Thoracic aorta (tissue), 2 donors: ENCODE results near the gene ACOT9. TPM values are rescaled to one million over a fixed set of nuclear protein-coding genes. Genes with fewer than 3 reads are reported as not detected.
A peak's percentile ranks its signal among the peaks of the same experiment; 100 is the strongest.

ENCODE experiments used
- ATAC-seq: fragments of 150-250 bp; one replicate; pipeline ENCODE4 v1.8.0; 2017; ENCODE audit warnings: low read depth; ENCODE audit not compliant: insufficient number of reproducible peaks, low FRiP score
- DNase-seq: peaks from one replicate; pipeline ENCODE4 v3.0.0-alpha.2; 2020; ENCODE audit warnings: low spot score
- H3K27ac ChIP-seq, 2 donors: fragments of 200-600 bp; sonication (generic); 1 replicate in 1 of 2; 2 replicates in 1 of 2; pipeline ENCODE4 v1.5.1; 2016; ENCODE audit warnings: mild to moderate bottlenecking in 2 of 2, moderate library complexity in 2 of 2
- H3K27me3 ChIP-seq: fragments of 200-600 bp; sonication (generic); replicated peaks from 2 replicates; pipeline ENCODE4 v1.6.0; 2016; ENCODE audit warnings: mild to moderate bottlenecking; ENCODE audit not compliant: insufficient read depth
- H3K36me3 ChIP-seq: fragments of 200-600 bp; sonication (generic); one replicate; pipeline ENCODE4 v1.5.1; 2016
- H3K4me1 ChIP-seq, 2 donors: fragments of 200-600 bp; sonication (generic); 1 replicate in 1 of 2; 2 replicates in 1 of 2; pipeline versions ENCODE4 v1.5.1 to v1.6.0; 2016; ENCODE audit warnings: low read depth in 2 of 2, mild to moderate bottlenecking in 1 of 2; ENCODE audit not compliant: control insufficient read depth in 1 of 2
- H3K4me3 ChIP-seq: fragments of 200-600 bp; sonication (generic); 2 replicates; pipeline ENCODE4 v1.5.1; 2016; ENCODE audit warnings: mild to moderate bottlenecking
- H3K9me3 ChIP-seq: fragments of 200-600 bp; sonication (generic); 2 replicates; pipeline ENCODE4 v1.5.1; 2016
- CTCF ChIP-seq: fragments of 200-600 bp; sonication (generic); IDR thresholded peaks from one replicate; pipeline ENCODE4 v1.5.1; 2019; ENCODE audit warnings: antibody characterized with exemption
- total RNA-seq, 2 donors: library from RNA; depleted of rRNA; stranded (reverse); fragments of >200 nt; gene quantifications; one replicate each; pipeline versions ENCODE4 v1.1.0 to v1.2.3, GENCODE V29; 2016

ACOT9 gene
- total RNA-seq, 2 donors from 2014 or later: 57.7 to 62.5 TPM

GRCh38 chrX:23720117-23720677, 22.9 kb downstream of the ACOT9 start:
- no peaks in the 10 kb centered on the region for H3K9me3 ChIP-seq
- no peak overlapping the region for H3K27ac ChIP-seq
- no peaks in the 10 kb centered on the region for H3K27me3 ChIP-seq
- no peaks in the 10 kb centered on the region for H3K4me1 ChIP-seq
- ATAC-seq (no peak), DNase-seq (no peak)
- peaks cover 3% of the 10 kb centered on the region for H3K36me3 ChIP-seq
- H3K4me3 ChIP-seq: no peak overlapping the region
- no peak for TF ChIP-seq CTCF

- H3K36me3 ChIP-seq: peaks cover 11% of the 10 kb centered on the region
Measured at GRCh38 chrX:23705235-23705634, 37.8 kb downstream of the ACOT9 start.

GRCh38 chrX:23704673-23705206, 38.3 kb downstream of the ACOT9 start:
- Histone ChIP-seq H3K4me3 (no peak overlapping the region), H3K27me3 (no peaks in the 10 kb centered on the region), H3K27ac (no peak overlapping the region), H3K4me1 (no peaks in the 10 kb centered on the region), H3K36me3 (peaks cover 11% of the 10 kb centered on the region), H3K9me3 (no peaks in the 10 kb centered on the region)
- TF ChIP-seq CTCF: no peak
- no peak for ATAC-seq
- DNase-seq: no peak

More at GRCh38 chrX:23705235-23705634, 37.8 kb downstream of the ACOT9 start:
- no peak for DNase-seq
- TF ChIP-seq CTCF: no peak
- Histone ChIP-seq H3K27me3 (no peaks in the 10 kb centered on the region), H3K4me1 (no peaks in the 10 kb centered on the region), H3K27ac (no peak overlapping the region), H3K9me3 (no peaks in the 10 kb centered on the region), H3K4me3 (no peak overlapping the region)
- ATAC-seq: no peak

GRCh38 chrX:23699636-23700194, 43.4 kb downstream of the ACOT9 start:
- no peak overlapping the region for H3K27ac ChIP-seq
- DNase-seq: peak; percentile 2
- peaks cover 2% of the 10 kb centered on the region for H3K36me3 ChIP-seq
- TF ChIP-seq CTCF: no peak
- ATAC-seq: no peak
- no peaks in the 10 kb centered on the region for H3K9me3 ChIP-seq
- no peaks in the 10 kb centered on the region for H3K4me1 ChIP-seq
- H3K4me3 ChIP-seq: peak overlapping the region; percentile 23
- H3K27me3 ChIP-seq: no peaks in the 10 kb centered on the region

GRCh38 chrX:23694606-23695005, 48.5 kb downstream of the ACOT9 start:
- DNase-seq (peak; percentile 2), ATAC-seq (no peak)
- TF ChIP-seq CTCF: peak; percentile 42
- no peak overlapping the region for H3K27ac ChIP-seq
- H3K4me3 ChIP-seq: no peak overlapping the region
- no peaks in the 10 kb centered on the region for H3K36me3 ChIP-seq
- no peaks in the 10 kb centered on the region for H3K27me3 ChIP-seq
- H3K9me3 ChIP-seq: no peaks in the 10 kb centered on the region
- H3K4me1 ChIP-seq: no peaks in the 10 kb centered on the region
